B cell (primary cell): ENCODE measurements around the gene HCN4. TPM values are rescaled to one million over a fixed set of nuclear protein-coding genes. Genes with fewer than 3 reads are reported as not detected.
A peak's percentile ranks its signal among the peaks of the same experiment; 100 is the strongest.

Experiments used
- ATAC-seq: fragments of 200-7000 bp; cut with Tn5 transposase; one replicate; pipeline ENCODE4 v1.10.0; 2021; ENCODE audit warnings: low read depth, mild to moderate bottlenecking, moderate number of reproducible peaks, moderate library complexity
- CTCF ChIA-PET: fragments of 350-600 bp; sonication (Branson Sonifier 250); formaldehyde crosslinking; loops from one replicate; lab custom pipeline; 2021; ENCODE audit warnings: antibody characterized with exemption, inconsistent platforms; lab: Charles Lee
- POLR2A ChIA-PET: fragments of 350-600 bp; sonication (Branson Sonifier 250); formaldehyde crosslinking; loops from one replicate; lab custom pipeline; 2021; ENCODE audit warnings: antibody characterized with exemption; lab: Charles Lee
- DNase-seq: peaks from one replicate; pipeline ENCODE4 v3.0.0; 2013
- H2AFZ ChIP-seq: 2 replicates; pipeline ENCODE4 v1.6.1; 2012; ENCODE audit warnings: mild to moderate bottlenecking, low read depth, low read length; ENCODE audit not compliant: insufficient read depth, poor library complexity, severe bottlenecking
- H3K27ac ChIP-seq, 2 donors: 1 replicate in 1 of 2; 2 replicates in 1 of 2; pipeline ENCODE4 v1.5.1; 2012 to 2013; ENCODE audit warnings: low read length in 2 of 2, mild to moderate bottlenecking in 2 of 2, moderate library complexity in 1 of 2
- H3K27me3 ChIP-seq, 4 experiments: fragments of 200-600 bp in 1 of 4; sonication (generic) in 1 of 4; replicated peaks in 1 of 4; 1 replicate in 2 of 4; 2 replicates in 2 of 4; pipeline versions ENCODE4 v1.6.1 to v1.7.0; 2013 to 2016; ENCODE audit warnings: low read length in 3 of 4, mild to moderate bottlenecking in 2 of 4, mixed read lengths in 1 of 4, moderate library complexity in 1 of 4; ENCODE audit not compliant: insufficient read depth in 4 of 4, control insufficient read depth in 3 of 4; ENCODE audit errors: control extremely low read depth in 1 of 4
- H3K36me3 ChIP-seq, 2 experiments: replicated peaks in 1 of 2; 1 replicate in 1 of 2; 2 replicates in 1 of 2; pipeline versions ENCODE4 v1.6.1 to v1.7.1; 2013; ENCODE audit warnings: low read length in 1 of 2; ENCODE audit not compliant: insufficient read depth in 2 of 2, control insufficient read depth in 1 of 2; ENCODE audit errors: control extremely low read depth in 1 of 2, extremely low read depth in 1 of 2
- H3K4me1 ChIP-seq, 2 donors: fragments of 200-600 bp in 1 of 2; sonication (generic) in 1 of 2; 1 replicate in 1 of 2; 2 replicates in 1 of 2; pipeline versions ENCODE4 v1.5.1 to v1.6.1; 2013 to 2017; ENCODE audit warnings: low read length in 2 of 2; ENCODE audit not compliant: control insufficient read depth in 2 of 2, insufficient read depth in 2 of 2
- H3K4me2 ChIP-seq: replicated peaks from 2 replicates; pipeline ENCODE3; 2012; ENCODE audit warnings: mild to moderate bottlenecking, low read depth, low read length; ENCODE audit not compliant: poor library complexity, severe bottlenecking
- H3K4me3 ChIP-seq, 5 experiments: fragments of 200-600 bp in 1 of 5; sonication (generic) in 1 of 5; 1 replicate in 3 of 5; 2 replicates in 2 of 5; pipeline versions ENCODE4 v1.5.1 to v1.7.0; 2011 to 2016; ENCODE audit warnings: low read length in 4 of 5, mild to moderate bottlenecking in 4 of 5, low read depth in 2 of 5, control low read depth in 1 of 5, moderate library complexity in 1 of 5; ENCODE audit not compliant: insufficient read depth in 1 of 5; ENCODE audit errors: control extremely low read depth in 1 of 5, extremely low read depth in 1 of 5
- H3K79me2 ChIP-seq: fragments of 200-600 bp; sonication (generic); one replicate; pipeline ENCODE4 v1.6.0; 2016; ENCODE audit warnings: low read length; ENCODE audit not compliant: control insufficient read depth, insufficient read depth
- H3K9ac ChIP-seq: fragments of 200-600 bp; sonication (generic); 2 replicates; pipeline ENCODE4 v1.6.1; 2017; ENCODE audit warnings: mild to moderate bottlenecking, low read length, moderate library complexity
- H3K9me3 ChIP-seq, 3 donors: one replicate each; pipeline versions ENCODE4 v1.6.1 to v1.7.1; 2013; ENCODE audit warnings: low read length in 2 of 3; ENCODE audit not compliant: control insufficient read depth in 2 of 3, insufficient read depth in 1 of 3; ENCODE audit errors: control extremely low read depth in 1 of 3
- H4K20me1 ChIP-seq: 2 replicates; pipeline ENCODE4 v1.6.0; 2012; ENCODE audit warnings: mild to moderate bottlenecking, low read length; ENCODE audit not compliant: insufficient read depth, control insufficient read depth, poor library complexity, severe bottlenecking
- H3K27ac Mint-ChIP-seq: one replicate; pipeline ENCODE4 v1.8.0; 2021; ENCODE audit warnings: mixed read lengths
- H3K27me3 Mint-ChIP-seq: one replicate; pipeline ENCODE4 v1.8.0; 2021; ENCODE audit warnings: mixed read lengths
- H3K4me1 Mint-ChIP-seq: one replicate; pipeline ENCODE4 v1.8.0; 2021; ENCODE audit warnings: mixed read lengths
- H3K4me3 Mint-ChIP-seq: one replicate; pipeline ENCODE4 v1.8.0; 2021; ENCODE audit warnings: mixed read lengths
- H3K9me3 Mint-ChIP-seq: one replicate; pipeline ENCODE4 v1.8.0; 2022; ENCODE audit warnings: mixed read lengths; ENCODE audit not compliant: insufficient read depth
- CTCF ChIP-seq: fragments of 200-600 bp; IDR thresholded peaks from one replicate; pipeline ENCODE4 v1.8.0; 2022; ENCODE audit warnings: antibody characterized with exemption, mild to moderate bottlenecking
- EZH2 ChIP-seq: IDR thresholded peaks from 2 replicates; pipeline ENCODE4 v1.6.1; 2012; ENCODE audit warnings: borderline replicate concordance, low read depth, mild to moderate bottlenecking, moderate library complexity, low read length; ENCODE audit not compliant: insufficient read depth, poor library complexity, severe bottlenecking
- WGBS: methylation state at CpG from one replicate; pipeline ENCODE4 v1.1.5; 2013; ENCODE audit warnings: missing lambda C conversion rate; ENCODE audit not compliant: insufficient coverage; 5-methylcytosine and 5-hydroxymethylcytosine counted together
- intact Hi-C: fragments of 100-400 bp; cut with micrococcal nuclease; formaldehyde crosslinking; loops from one replicate; pipeline ENCODE4 v1.10.0; 2022
- polyA plus RNA-seq: library from polyadenylated mRNA; depleted of rRNA; stranded (reverse); fragments of >200 nt; gene quantifications from 2 replicates; pipeline ENCODE4 v1.2.3, GENCODE V29; 2012
- total RNA-seq, 2 donors: library from RNA; stranded (reverse); fragments of 120-200 nt in 1 of 2; gene quantifications; 1 replicate in 1 of 2; 2 replicates in 1 of 2; pipeline versions ENCODE4 v1.2.3 to v1.2.4, GENCODE V29; 2013 to 2022

The HCN4 gene
- total and polyA plus RNA-seq, 2 donors (not counting 1 experiment from before 2014, with no cell fraction given): not detected

- Histone ChIP-seq H3K4me2 (no peak overlapping the region), H3K4me1 (no peaks in the 10 kb centered on the region), H3K79me2 (no peaks in the 10 kb centered on the region), H3K27me3 (peaks cover 0 to 4% (median 0%) of the 10 kb centered on the region in 4 experiments), H2AFZ (no peak overlapping the region), H3K27ac (no peak overlapping the region), H4K20me1 (no peaks in the 10 kb centered on the region), H3K36me3 (no peaks in the 10 kb centered on the region), H3K9ac (no peak overlapping the region), H3K9me3 (peaks cover 0 to 33% (median 2%) of the 10 kb centered on the region in 3 donors), H3K4me3 (no peak overlapping the region)
- H3K9me3 Mint-ChIP-seq: peaks cover 2% of the 10 kb centered on the region
- ChIA-PET CTCF (no interaction called here), POLR2A (no interaction called here)
- WGBS: 30% methylated on average over 9 of the region's 9 CpGs
- peak; percentile 50 for DNase-seq
- no peak for TF ChIP-seq EZH2
- no peak for TF ChIP-seq CTCF
- no peaks in the 10 kb centered on the region for H3K4me1 Mint-ChIP-seq
- no peak overlapping the region for H3K4me3 Mint-ChIP-seq
- ATAC-seq: no peak
- H3K27ac Mint-ChIP-seq: no peak overlapping the region
- intact Hi-C loops: no loop called here
- no peaks in the 10 kb centered on the region for H3K27me3 Mint-ChIP-seq
These were observed 21.9 kb downstream of the HCN4 start for GRCh38 chr15:73346735-73347312.

- TF ChIP-seq EZH2 (no peak), CTCF (no peak)
- Histone ChIP-seq H3K9me3 (peaks cover 0 to 37% (median 2%) of the 10 kb centered on the region in 3 donors), H2AFZ (no peak overlapping the region), H3K9ac (no peak overlapping the region), H3K27me3 (peaks cover 0 to 4% (median 0%) of the 10 kb centered on the region in 4 experiments), H3K79me2 (no peaks in the 10 kb centered on the region), H3K27ac (no peak overlapping the region), H4K20me1 (no peaks in the 10 kb centered on the region), H3K4me3 (no peak overlapping the region), H3K4me2 (no peak overlapping the region), H3K36me3 (no peaks in the 10 kb centered on the region), H3K4me1 (no peaks in the 10 kb centered on the region)
- no peak for ATAC-seq
- no peaks in the 10 kb centered on the region for H3K4me1 Mint-ChIP-seq
- WGBS: 81% methylated on average over 2 of the region's 7 CpGs
- H3K27me3 Mint-ChIP-seq: no peaks in the 10 kb centered on the region
- H3K27ac Mint-ChIP-seq: no peak overlapping the region
- DNase-seq: no peak
- ChIA-PET CTCF (no interaction called here), POLR2A (no interaction called here)
- no peak overlapping the region for H3K4me3 Mint-ChIP-seq
- peaks cover 2% of the 10 kb centered on the region for H3K9me3 Mint-ChIP-seq
- intact Hi-C loops: no loop called here
These were observed 23.1 kb downstream of the HCN4 start for GRCh38 chr15:73345658-73346057.
